T-helper 2 cell treated with Interferon-gamma antibody and Interleukin-4, amounts not matched to agents 5 μg/mL and 100 μg/mL, for 36 hours (primary cell): ENCODE results near the gene NDUFB2.
"Not testable (repeated sequence)": the region's sequence is repeated elsewhere in the genome, so short reads cannot be mapped to it uniquely, and the experiment has no call there.

ENCODE experiments used
- DNase-seq: peaks from one replicate; pipeline ENCODE4 v3.0.0; 2021; ENCODE audit warnings: low spot score
- H3K27ac Mint-ChIP-seq: one replicate; pipeline ENCODE4 v1.8.0; 2021; ENCODE audit warnings: mild to moderate bottlenecking, mixed read lengths
- H3K27me3 Mint-ChIP-seq: one replicate; pipeline ENCODE4 v1.8.0; 2021; ENCODE audit warnings: low read depth, mixed read lengths
- H3K36me3 Mint-ChIP-seq: one replicate; pipeline ENCODE4 v1.8.0; 2021; ENCODE audit warnings: low read depth, mixed read lengths
- H3K4me1 Mint-ChIP-seq: one replicate; pipeline ENCODE4 v1.8.0; 2021; ENCODE audit warnings: low read depth, mixed read lengths
- H3K4me3 Mint-ChIP-seq: one replicate; pipeline ENCODE4 v1.8.0; 2022; ENCODE audit warnings: mild to moderate bottlenecking, moderate library complexity, mixed read lengths
- H3K9me3 Mint-ChIP-seq: one replicate; pipeline ENCODE4 v1.8.0; 2021; ENCODE audit warnings: mixed read lengths

The NDUFB2 gene

GRCh38 chr7:140714331-140715040 lies 18.0 kb downstream of the NDUFB2 start:
- H3K9me3 Mint-ChIP-seq, result no peaks in the 10 kb centered on the region

GRCh38 chr7:140719721-140720120 lies 23.2 kb downstream of the NDUFB2 start:
- Mint-ChIP-seq H3K27me3 (no peaks in the 10 kb centered on the region), H3K36me3 (no peaks in the 10 kb centered on the region), H3K4me1 (peaks cover 11% of the 10 kb centered on the region), H3K4me3 (no peak overlapping the region), H3K27ac (no peak overlapping the region), H3K9me3 (no peaks in the 10 kb centered on the region)
- DNase-seq, result no peak

More at GRCh38 chr7:140714331-140715040, 18.0 kb downstream of the NDUFB2 start:
- Mint-ChIP-seq H3K27me3 (no peaks in the 10 kb centered on the region), H3K4me1 (peaks cover 1% of the 10 kb centered on the region), H3K36me3 (peaks cover 5% of the 10 kb centered on the region), H3K4me3 (no peak overlapping the region), H3K27ac (no peak overlapping the region)
- no peak for DNase-seq

GRCh38 chr7:140722254-140722653 lies 25.7 kb downstream of the NDUFB2 start:
- DNase-seq, result no peak
- H3K4me3 Mint-ChIP-seq, result no peak overlapping the region
- no peaks in the 10 kb centered on the region for H3K9me3 Mint-ChIP-seq
- no peak overlapping the region for H3K27ac Mint-ChIP-seq
- H3K36me3 Mint-ChIP-seq, result no peaks in the 10 kb centered on the region
- peaks cover 11% of the 10 kb centered on the region for H3K4me1 Mint-ChIP-seq
- no peaks in the 10 kb centered on the region for H3K27me3 Mint-ChIP-seq

- Mint-ChIP-seq H3K27ac (no peak overlapping the region), H3K36me3 (no peaks in the 10 kb centered on the region)
Observed at GRCh38 chr7:140723006-140723405, 26.5 kb downstream of the NDUFB2 start.

GRCh38 chr7:140723574-140723973 lies 27.1 kb downstream of the NDUFB2 start:
- no peaks in the 10 kb centered on the region for H3K9me3 Mint-ChIP-seq
- no peak overlapping the region for H3K4me3 Mint-ChIP-seq
- no peaks in the 10 kb centered on the region for H3K27me3 Mint-ChIP-seq
- H3K27ac Mint-ChIP-seq, result no peak overlapping the region
- no peaks in the 10 kb centered on the region for H3K36me3 Mint-ChIP-seq
- H3K4me1 Mint-ChIP-seq, result peaks cover 11% of the 10 kb centered on the region
- DNase-seq, result no peak

More at GRCh38 chr7:140723006-140723405, 26.5 kb downstream of the NDUFB2 start:
- Mint-ChIP-seq H3K9me3 (no peaks in the 10 kb centered on the region), H3K4me3 (no peak overlapping the region), H3K4me1 (peaks cover 11% of the 10 kb centered on the region), H3K27me3 (no peaks in the 10 kb centered on the region)
- DNase-seq, result no peak

- H3K27me3 Mint-ChIP-seq, result no peaks in the 10 kb centered on the region
- no peak overlapping the region for H3K27ac Mint-ChIP-seq
- DNase-seq, result no peak
- H3K4me3 Mint-ChIP-seq, result no peak overlapping the region
- no peaks in the 10 kb centered on the region for H3K36me3 Mint-ChIP-seq
- H3K4me1 Mint-ChIP-seq, result peaks cover 11% of the 10 kb centered on the region
- no peaks in the 10 kb centered on the region for H3K9me3 Mint-ChIP-seq
Observed at GRCh38 chr7:140724706-140725105, 28.2 kb downstream of the NDUFB2 start.

- Mint-ChIP-seq H3K4me3 (no peak overlapping the region), H3K9me3 (no peaks in the 10 kb centered on the region), H3K27me3 (no peaks in the 10 kb centered on the region), H3K36me3 (no peaks in the 10 kb centered on the region), H3K4me1 (peaks cover 11% of the 10 kb centered on the region), H3K27ac (no peak overlapping the region)
- no peak for DNase-seq
Observed at GRCh38 chr7:140726281-140726680, 29.8 kb downstream of the NDUFB2 start.

- Mint-ChIP-seq H3K4me1 (no peaks in the 10 kb centered on the region), H3K36me3 (peaks cover 6% of the 10 kb centered on the region), H3K27me3 (no peaks in the 10 kb centered on the region), H3K27ac (no peak overlapping the region), H3K4me3 (no peak overlapping the region), H3K9me3 (no peaks in the 10 kb centered on the region)
- no peak for DNase-seq
Observed at GRCh38 chr7:140732416-140732815, 35.9 kb downstream of the NDUFB2 start.

GRCh38 chr7:140734096-140734495 lies 37.6 kb downstream of the NDUFB2 start:
- Mint-ChIP-seq H3K9me3 (no peaks in the 10 kb centered on the region), H3K27me3 (no peaks in the 10 kb centered on the region), H3K4me3 (no peak overlapping the region), H3K27ac (no peak overlapping the region), H3K4me1 (peaks cover 2% of the 10 kb centered on the region), H3K36me3 (peaks cover 6% of the 10 kb centered on the region)
- no peak for DNase-seq

GRCh38 chr7:140734729-140735128 lies 38.2 kb downstream of the NDUFB2 start:
- no peak for DNase-seq
- Mint-ChIP-seq H3K4me3 (no peak overlapping the region), H3K27me3 (no peaks in the 10 kb centered on the region), H3K36me3 (peaks cover 10% of the 10 kb centered on the region), H3K4me1 (peaks cover 2% of the 10 kb centered on the region), H3K9me3 (no peaks in the 10 kb centered on the region), H3K27ac (no peak overlapping the region)

GRCh38 chr7:140738280-140738679 lies 41.8 kb downstream of the NDUFB2 start:
- Mint-ChIP-seq H3K27ac (no peak overlapping the region), H3K4me1 (peaks cover 2% of the 10 kb centered on the region), H3K36me3 (peaks cover 13% of the 10 kb centered on the region), H3K9me3 (no peaks in the 10 kb centered on the region), H3K4me3 (no peak overlapping the region), H3K27me3 (no peaks in the 10 kb centered on the region)
- no peak for DNase-seq

- DNase-seq, H3K4me1 Mint-ChIP-seq, H3K27ac Mint-ChIP-seq, H3K9me3 Mint-ChIP-seq, H3K27me3 Mint-ChIP-seq, H3K4me3 Mint-ChIP-seq: not testable (repeated sequence)
- H3K36me3 Mint-ChIP-seq, result peaks cover 12% of the 10 kb centered on the region
Observed at GRCh38 chr7:140743255-140743654, 46.7 kb downstream of the NDUFB2 start.

- no peaks in the 10 kb centered on the region for H3K27me3 Mint-ChIP-seq
- H3K4me1 Mint-ChIP-seq, result no peaks in the 10 kb centered on the region
- peaks cover 13% of the 10 kb centered on the region for H3K36me3 Mint-ChIP-seq
- H3K9me3 Mint-ChIP-seq, result no peaks in the 10 kb centered on the region
- no peak overlapping the region for H3K27ac Mint-ChIP-seq
- H3K4me3 Mint-ChIP-seq, result no peak overlapping the region
- no peak for DNase-seq
Observed at GRCh38 chr7:140744005-140744404, 47.5 kb downstream of the NDUFB2 start.

GRCh38 chr7:140745266-140746058 lies 49.0 kb downstream of the NDUFB2 start:
- no peak for DNase-seq
- Mint-ChIP-seq H3K27me3 (no peaks in the 10 kb centered on the region), H3K9me3 (no peaks in the 10 kb centered on the region), H3K4me1 (no peaks in the 10 kb centered on the region), H3K36me3 (peaks cover 9% of the 10 kb centered on the region), H3K4me3 (no peak overlapping the region), H3K27ac (no peak overlapping the region)
